Panc1 (cell line): Measurements from ENCODE around the gene ANXA6. TPM values are rescaled to one million over a fixed set of nuclear protein-coding genes. Genes with fewer than 3 reads are reported as not detected.

Source experiments
- ATAC-seq: fragments of 200-7000 bp; cut with Tn5 transposase; 2 replicates; pipeline ENCODE4 v1.9.1; 2020; ENCODE audit warnings: mild to moderate bottlenecking, moderate library complexity
- BruUV-seq: library from RNA; stranded (reverse); fragments of 400-500 nt; replicated peaks from 2 replicates; lab custom pipeline; 2021; lab: Mats Ljungman, UMichigan
- CTCF ChIA-PET: fragments of 300-600 bp; sonication (Branson Sonifier 250); formaldehyde crosslinking; loops from one replicate; lab custom pipeline; 2022; ENCODE audit warnings: antibody characterized with exemption; lab: Charles Lee
- POLR2A ChIA-PET: fragments of 300-600 bp; sonication (Branson Sonifier 250); formaldehyde crosslinking; loops from one replicate; lab custom pipeline; 2022; ENCODE audit warnings: antibody characterized with exemption; lab: Charles Lee
- DNase-seq: peaks from one replicate; pipeline ENCODE4 v3.0.0-alpha.2; 2010; ENCODE audit warnings: low read depth, low spot score
- H3K27ac ChIP-seq: 2 replicates; pipeline ENCODE4 v1.5.1; 2011; ENCODE audit warnings: mild to moderate bottlenecking, low read length, inconsistent platforms
- H3K27me3 ChIP-seq: fragments of 200-500 bp; sonication (Bioruptor generic); 2 replicates; pipeline ENCODE4 v1.6.0; 2014; ENCODE audit warnings: low read length, inconsistent platforms; ENCODE audit not compliant: control insufficient read depth, insufficient read depth
- H3K36me3 ChIP-seq: fragments of 200-500 bp; sonication (Bioruptor generic); 2 replicates; pipeline ENCODE4 v1.5.1; 2014; ENCODE audit warnings: inconsistent platforms, mild to moderate bottlenecking, low read length, moderate library complexity; ENCODE audit not compliant: control insufficient read depth, insufficient read depth
- H3K4me1 ChIP-seq: 2 replicates; pipeline ENCODE4 v1.5.1; 2011; ENCODE audit warnings: inconsistent platforms, mild to moderate bottlenecking, low read length, moderate library complexity; ENCODE audit not compliant: control insufficient read depth, insufficient read depth
- H3K4me3 ChIP-seq, 2 experiments: 2 replicates each; pipeline ENCODE4 v1.5.1; 2011 to 2012; ENCODE audit warnings: low read depth in 2 of 2, low read length in 2 of 2, mild to moderate bottlenecking in 2 of 2, inconsistent platforms in 1 of 2, moderate library complexity in 1 of 2
- H3K9me3 ChIP-seq: fragments of 200-500 bp; sonication (Bioruptor generic); 2 replicates; pipeline ENCODE4 v1.5.1; 2014; ENCODE audit warnings: low read depth, mild to moderate bottlenecking, inconsistent platforms, low read length, moderate library complexity; ENCODE audit not compliant: control insufficient read depth, insufficient read depth
- POLR2AphosphoS5 ChIP-seq: IDR thresholded peaks from 2 replicates; pipeline ENCODE4 v1.6.1; 2012; ENCODE audit warnings: mild to moderate bottlenecking, low read depth, low read length, moderate library complexity
- SIN3A ChIP-seq: IDR thresholded peaks from 2 replicates; pipeline ENCODE4 v1.6.1; 2012; ENCODE audit warnings: low read depth, mild to moderate bottlenecking, low read length, moderate library complexity, borderline replicate concordance; ENCODE audit not compliant: insufficient read depth
- TCF7L2 ChIP-seq: IDR thresholded peaks from 2 replicates; pipeline ENCODE4 v1.6.1; 2011; ENCODE audit warnings: mild to moderate bottlenecking, low read depth, low read length, inconsistent platforms
- in situ Hi-C: cut with HindIII; loops from 2 replicates; pipeline ENCODE4 v1.10.0; 2016; ENCODE audit warnings: low sequenced_read_pairs, low pct_unique_long_range_greater_than_20kb
- intact Hi-C: fragments of 100-400 bp; cut with micrococcal nuclease; formaldehyde crosslinking; loops from one replicate; pipeline ENCODE4 v1.10.0; 2022; ENCODE audit not compliant: unreplicated experiment
- total RNA-seq: library from RNA; stranded (reverse); gene quantifications from one replicate; pipeline ENCODE4 v1.2.1, GENCODE V29; 2021; ENCODE audit not compliant: unreplicated experiment
- TF ChIP-seq, protein P1 (sequence below): fragments of 450-650 bp; IDR thresholded peaks from 2 replicates; pipeline ENCODE4 v1.5.1; 2017; ENCODE audit warnings: mild to moderate bottlenecking
- TF ChIP-seq, protein P2 (sequence below), 2 experiments: IDR thresholded peaks; 2 replicates each; pipeline ENCODE4 v1.6.1; 2011 to 2012; ENCODE audit warnings: low read depth in 2 of 2, control low read depth in 1 of 2, low read length in 1 of 2, mild to moderate bottlenecking in 1 of 2, moderate library complexity in 1 of 2; ENCODE audit not compliant: insufficient read depth in 1 of 2

The ANXA6 gene
- total RNA-seq, 1 experiment from 2014 or later, result 60.0 TPM

DNA sequence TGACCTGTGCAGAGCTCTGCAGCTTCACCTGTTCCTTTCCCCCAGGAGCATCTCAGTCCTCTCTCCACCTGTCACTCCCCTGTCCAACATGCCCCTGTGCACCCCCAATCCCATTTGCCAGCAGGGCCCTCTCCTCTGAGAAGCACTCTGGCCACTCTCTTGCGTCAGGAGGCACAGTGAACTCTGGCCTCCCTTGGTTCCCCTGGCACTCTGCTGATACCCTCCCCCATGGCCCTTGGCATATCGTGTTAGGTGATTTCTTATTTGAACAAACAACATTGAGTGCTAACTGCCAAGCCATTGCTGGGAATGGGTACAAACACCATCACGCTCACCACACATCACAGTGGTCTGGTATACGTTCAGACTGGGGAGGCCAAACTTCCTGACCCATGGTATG, 55.8 kb downstream of the ANXA6 start:
- Histone ChIP-seq H3K36me3 (no peaks in the 10 kb centered on the region), H3K4me3 (no peak overlapping the region), H3K27me3 (no peaks in the 10 kb centered on the region), H3K4me1 (no peaks in the 10 kb centered on the region), H3K9me3 (no peaks in the 10 kb centered on the region), H3K27ac (no peak overlapping the region)
- intact Hi-C loops, result no loop called here
- DNase-seq, result no peak
- ChIA-PET POLR2A (no interaction called here), CTCF (no interaction called here)
- ATAC-seq, result no peak
- no TSS peak for BruUV-seq
- in situ Hi-C loops, result no loop called here
- TF ChIP-seq, protein P1, sequence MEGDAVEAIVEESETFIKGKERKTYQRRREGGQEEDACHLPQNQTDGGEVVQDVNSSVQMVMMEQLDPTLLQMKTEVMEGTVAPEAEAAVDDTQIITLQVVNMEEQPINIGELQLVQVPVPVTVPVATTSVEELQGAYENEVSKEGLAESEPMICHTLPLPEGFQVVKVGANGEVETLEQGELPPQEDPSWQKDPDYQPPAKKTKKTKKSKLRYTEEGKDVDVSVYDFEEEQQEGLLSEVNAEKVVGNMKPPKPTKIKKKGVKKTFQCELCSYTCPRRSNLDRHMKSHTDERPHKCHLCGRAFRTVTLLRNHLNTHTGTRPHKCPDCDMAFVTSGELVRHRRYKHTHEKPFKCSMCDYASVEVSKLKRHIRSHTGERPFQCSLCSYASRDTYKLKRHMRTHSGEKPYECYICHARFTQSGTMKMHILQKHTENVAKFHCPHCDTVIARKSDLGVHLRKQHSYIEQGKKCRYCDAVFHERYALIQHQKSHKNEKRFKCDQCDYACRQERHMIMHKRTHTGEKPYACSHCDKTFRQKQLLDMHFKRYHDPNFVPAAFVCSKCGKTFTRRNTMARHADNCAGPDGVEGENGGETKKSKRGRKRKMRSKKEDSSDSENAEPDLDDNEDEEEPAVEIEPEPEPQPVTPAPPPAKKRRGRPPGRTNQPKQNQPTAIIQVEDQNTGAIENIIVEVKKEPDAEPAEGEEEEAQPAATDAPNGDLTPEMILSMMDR, result no peak
- TF ChIP-seq, protein P2, sequence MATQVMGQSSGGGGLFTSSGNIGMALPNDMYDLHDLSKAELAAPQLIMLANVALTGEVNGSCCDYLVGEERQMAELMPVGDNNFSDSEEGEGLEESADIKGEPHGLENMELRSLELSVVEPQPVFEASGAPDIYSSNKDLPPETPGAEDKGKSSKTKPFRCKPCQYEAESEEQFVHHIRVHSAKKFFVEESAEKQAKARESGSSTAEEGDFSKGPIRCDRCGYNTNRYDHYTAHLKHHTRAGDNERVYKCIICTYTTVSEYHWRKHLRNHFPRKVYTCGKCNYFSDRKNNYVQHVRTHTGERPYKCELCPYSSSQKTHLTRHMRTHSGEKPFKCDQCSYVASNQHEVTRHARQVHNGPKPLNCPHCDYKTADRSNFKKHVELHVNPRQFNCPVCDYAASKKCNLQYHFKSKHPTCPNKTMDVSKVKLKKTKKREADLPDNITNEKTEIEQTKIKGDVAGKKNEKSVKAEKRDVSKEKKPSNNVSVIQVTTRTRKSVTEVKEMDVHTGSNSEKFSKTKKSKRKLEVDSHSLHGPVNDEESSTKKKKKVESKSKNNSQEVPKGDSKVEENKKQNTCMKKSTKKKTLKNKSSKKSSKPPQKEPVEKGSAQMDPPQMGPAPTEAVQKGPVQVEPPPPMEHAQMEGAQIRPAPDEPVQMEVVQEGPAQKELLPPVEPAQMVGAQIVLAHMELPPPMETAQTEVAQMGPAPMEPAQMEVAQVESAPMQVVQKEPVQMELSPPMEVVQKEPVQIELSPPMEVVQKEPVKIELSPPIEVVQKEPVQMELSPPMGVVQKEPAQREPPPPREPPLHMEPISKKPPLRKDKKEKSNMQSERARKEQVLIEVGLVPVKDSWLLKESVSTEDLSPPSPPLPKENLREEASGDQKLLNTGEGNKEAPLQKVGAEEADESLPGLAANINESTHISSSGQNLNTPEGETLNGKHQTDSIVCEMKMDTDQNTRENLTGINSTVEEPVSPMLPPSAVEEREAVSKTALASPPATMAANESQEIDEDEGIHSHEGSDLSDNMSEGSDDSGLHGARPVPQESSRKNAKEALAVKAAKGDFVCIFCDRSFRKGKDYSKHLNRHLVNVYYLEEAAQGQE (IDR thresholded peaks at IDR 0.05; ENCODE audit: insufficient read depth in 1 of 2, low read depth in 2 of 2, low read length in 1 of 2), result no peak
- no peak for TF ChIP-seq TCF7L2
- TF ChIP-seq POLR2AphosphoS5, result no peak
- TF ChIP-seq SIN3A, result no peak

DNA sequence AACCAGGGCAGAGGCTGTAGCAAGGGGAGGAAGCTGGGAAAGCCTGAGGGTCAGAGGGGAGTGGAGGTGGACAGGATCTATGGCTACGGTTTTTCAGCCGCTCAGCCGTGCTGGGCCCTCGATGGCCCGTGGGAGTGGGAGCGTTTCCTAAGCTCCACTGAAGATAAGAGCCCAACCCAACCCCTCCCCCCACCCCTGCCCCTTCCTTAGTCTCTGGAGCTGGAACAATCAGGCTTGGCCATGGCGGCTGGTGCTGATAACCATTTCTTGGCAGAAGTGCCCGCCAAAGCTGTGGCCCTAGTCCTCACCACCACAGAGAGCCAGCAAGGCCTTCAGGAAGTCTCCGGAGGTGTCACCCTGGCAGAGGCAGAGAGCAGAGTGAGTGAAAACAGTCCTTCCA, 56.4 kb downstream of the ANXA6 start:
- Histone ChIP-seq H3K36me3 (no peaks in the 10 kb centered on the region), H3K4me3 (no peak overlapping the region), H3K9me3 (no peaks in the 10 kb centered on the region), H3K27ac (no peak overlapping the region), H3K27me3 (no peaks in the 10 kb centered on the region), H3K4me1 (no peaks in the 10 kb centered on the region)
- no peak for TF ChIP-seq SIN3A
- in situ Hi-C loops (no loop called here), intact Hi-C loops (no loop called here)
- POLR2A ChIA-PET, result no interaction called here
- no TSS peak for BruUV-seq
- CTCF ChIA-PET, result no interaction called here
- ATAC-seq, result no peak
- DNase-seq, result no peak

DNA sequence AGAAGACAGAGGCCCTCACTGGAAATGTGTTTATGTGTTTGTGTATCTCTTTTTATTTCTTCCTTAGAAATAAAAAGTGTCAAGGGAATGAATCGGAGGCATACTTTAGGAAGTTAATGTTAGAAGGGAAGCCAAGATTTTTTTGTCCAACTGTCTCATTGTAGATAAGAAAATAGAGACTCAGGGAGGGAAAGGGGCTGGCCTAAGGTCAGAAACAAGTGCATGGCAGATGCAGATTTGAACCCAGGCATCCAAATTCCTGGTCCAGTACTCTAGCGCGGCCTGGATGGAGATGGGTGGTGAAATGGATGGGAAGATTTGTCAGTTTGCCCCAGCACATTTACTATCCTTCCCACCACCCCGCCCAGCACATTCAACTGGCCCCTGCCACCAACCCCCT, 56.9 kb downstream of the ANXA6 start:
- ChIA-PET POLR2A (no interaction called here), CTCF (no interaction called here)
- in situ Hi-C loops, result no loop called here
- H3K4me3 ChIP-seq, result no peak overlapping the region
- DNase-seq (no peak), ATAC-seq (no peak)
- H3K4me1 ChIP-seq, result no peaks in the 10 kb centered on the region
- H3K36me3 ChIP-seq, result no peaks in the 10 kb centered on the region
- intact Hi-C loops, result no loop called here
- no TSS peak for BruUV-seq
- H3K9me3 ChIP-seq, result no peaks in the 10 kb centered on the region
- H3K27ac ChIP-seq, result no peak overlapping the region
- no peaks in the 10 kb centered on the region for H3K27me3 ChIP-seq
- no peak for TF ChIP-seq SIN3A
- TF ChIP-seq, protein P2 (IDR thresholded peaks at IDR 0.05; ENCODE audit: insufficient read depth in 1 of 2, low read depth in 2 of 2, low read length in 1 of 2), result no peak
- TF ChIP-seq, protein P1, result no peak
- TF ChIP-seq TCF7L2, result no peak
- TF ChIP-seq POLR2AphosphoS5, result no peak
